ENCODE results near the gene DOK7. TPM values are rescaled to one million over a fixed set of nuclear protein-coding genes. Genes with fewer than 3 reads are reported as not detected.

The DOK7 gene
- total RNA-seq, 1 experiment from 2014 or later, result not detected

- Histone ChIP-seq H3K27ac (ENCODE audit: low read depth, low read length, poor library complexity, severe bottlenecking) (no peak overlapping the region), H3K27me3 (replicated peaks; ENCODE audit: insufficient read depth, low read depth, low read length, poor library complexity) (peaks cover 3% of the 10 kb centered on the region), H3K4me1 (ENCODE audit: insufficient read depth, low read length, poor library complexity, severe bottlenecking) (no peaks in the 10 kb centered on the region), H3K36me3 (ENCODE audit: insufficient read depth, low read length, poor library complexity, severe bottlenecking) (no peaks in the 10 kb centered on the region), H3K9me3 (ENCODE audit: low read depth, low read length, poor library complexity, severe bottlenecking) (no peaks in the 10 kb centered on the region), H3K4me3 (ENCODE audit: low read depth, low read length, poor library complexity, severe bottlenecking) (no peak overlapping the region)
- ChIA-PET CTCF (no interaction called here), POLR2A (ENCODE audit: low non-redundant PET) (no interaction called here)
- intact Hi-C loops (cut with micrococcal nuclease; ENCODE audit: unreplicated experiment), result no loop called here
- TF ChIP-seq CTCF (conservative IDR thresholded peaks at IDR 0.05; ENCODE audit: low read depth, low read length) (no peak), EZH2 (IDR thresholded peaks at IDR 0.05; ENCODE audit: borderline replicate concordance, low read depth, low read length, poor library complexity, severe bottlenecking) (no peak)
- BruUV-seq (replicated peaks), result no TSS peak
- DNase-seq (ENCODE audit: low spot score), result no peak
Measured at GRCh38 chr4:3476936-3477749, 14.0 kb downstream of the DOK7 start.

- DNase-seq (ENCODE audit: low spot score), result no peak
- TF ChIP-seq CTCF (conservative IDR thresholded peaks at IDR 0.05; ENCODE audit: low read depth, low read length) (no peak), EZH2 (IDR thresholded peaks at IDR 0.05; ENCODE audit: borderline replicate concordance, low read depth, low read length, poor library complexity, severe bottlenecking) (no peak)
- no peaks in the 10 kb centered on the region for H3K9me3 ChIP-seq (ENCODE audit: low read depth, low read length, poor library complexity, severe bottlenecking)
- peaks cover 3% of the 10 kb centered on the region for H3K27me3 ChIP-seq (replicated peaks; ENCODE audit: insufficient read depth, low read depth, low read length, poor library complexity)
- no peaks in the 10 kb centered on the region for H3K36me3 ChIP-seq (ENCODE audit: insufficient read depth, low read length, poor library complexity, severe bottlenecking)
- intact Hi-C loops (cut with micrococcal nuclease; ENCODE audit: unreplicated experiment), result no loop called here
- no TSS peak for BruUV-seq (replicated peaks)
- H3K27ac ChIP-seq (ENCODE audit: low read depth, low read length, poor library complexity, severe bottlenecking), result no peak overlapping the region
- ChIA-PET CTCF (interaction anchor here (0.6 kb wide), 1 partner anchor 30 kb away, joined by 3 read pairs; no protein-coding TSS in a partner anchor), POLR2A (ENCODE audit: low non-redundant PET) (no interaction called here)
- no peak overlapping the region for H3K4me3 ChIP-seq (ENCODE audit: low read depth, low read length, poor library complexity, severe bottlenecking)
- no peaks in the 10 kb centered on the region for H3K4me1 ChIP-seq (ENCODE audit: insufficient read depth, low read length, poor library complexity, severe bottlenecking)
Measured at GRCh38 chr4:3477750-3478430, 14.8 kb downstream of the DOK7 start.

- no peak overlapping the region for H3K27ac ChIP-seq (ENCODE audit: low read depth, low read length, poor library complexity, severe bottlenecking)
- H3K4me3 ChIP-seq (ENCODE audit: low read depth, low read length, poor library complexity, severe bottlenecking), result no peak overlapping the region
- H3K36me3 ChIP-seq (ENCODE audit: insufficient read depth, low read length, poor library complexity, severe bottlenecking), result no peaks in the 10 kb centered on the region
- no TSS peak for BruUV-seq (replicated peaks)
- TF ChIP-seq EZH2 (IDR thresholded peaks at IDR 0.05; ENCODE audit: borderline replicate concordance, low read depth, low read length, poor library complexity, severe bottlenecking) (no peak), CTCF (conservative IDR thresholded peaks at IDR 0.05; ENCODE audit: low read depth, low read length) (no peak)
- H3K27me3 ChIP-seq (replicated peaks; ENCODE audit: insufficient read depth, low read depth, low read length, poor library complexity), result peaks cover 7% of the 10 kb centered on the region
- ChIA-PET POLR2A (ENCODE audit: low non-redundant PET) (no interaction called here), CTCF (interaction anchor here (0.6 kb wide), 1 partner anchor 30 kb away, joined by 3 read pairs; no protein-coding TSS in a partner anchor)
- no peaks in the 10 kb centered on the region for H3K4me1 ChIP-seq (ENCODE audit: insufficient read depth, low read length, poor library complexity, severe bottlenecking)
- no peak for DNase-seq (ENCODE audit: low spot score)
- intact Hi-C loops (cut with micrococcal nuclease; ENCODE audit: unreplicated experiment), result no loop called here
- no peaks in the 10 kb centered on the region for H3K9me3 ChIP-seq (ENCODE audit: low read depth, low read length, poor library complexity, severe bottlenecking)
Measured at GRCh38 chr4:3478446-3479357, 15.6 kb downstream of the DOK7 start.

Measured in A673 (cell line).